ENCODE measurements around the gene COL5A1. TPM values are rescaled to one million over a fixed set of nuclear protein-coding genes. Genes with fewer than 3 reads are reported as not detected.
"Not testable (repeated sequence)": the region's sequence is repeated elsewhere in the genome, so short reads cannot be mapped to it uniquely, and the experiment has no call there.

The COL5A1 gene
- total RNA-seq, 5 donors from 2014 or later (not counting 1 experiment from before 2014, with no cell fraction given), result 0.18 to 2.3 (median 1.7) TPM

DNA sequence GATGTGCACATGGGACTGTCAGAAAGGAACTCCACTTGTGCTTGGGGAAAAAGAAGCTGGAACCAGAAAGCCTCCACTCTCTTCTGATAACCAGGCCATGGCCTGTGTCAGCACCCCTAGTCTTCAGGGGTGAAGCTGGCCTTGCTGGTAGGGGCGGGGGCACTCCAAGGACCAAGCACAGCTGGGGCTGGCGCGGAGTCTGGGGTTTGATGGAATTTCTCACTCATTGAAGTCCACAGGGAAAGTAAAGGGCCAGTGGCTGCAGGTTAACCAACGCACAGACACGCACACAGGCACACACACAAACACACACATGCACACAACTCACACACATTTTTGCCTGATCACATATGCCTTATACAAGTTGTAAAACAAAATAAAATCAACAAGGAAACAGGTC is 1.6 kb upstream of the COL5A1 start:
- Mint-ChIP-seq H3K4me3 (peak overlapping the region in 1 of 3 donors; percentile 48), H3K9me3 (no peaks in the 10 kb centered on the region), H3K4me1 (peaks cover 0 to 3% (median 2%) of the 10 kb centered on the region in 3 donors), H3K27me3 (peaks cover 17 to 32% of the 10 kb centered on the region in 2 donors), H3K36me3 (no peaks in the 10 kb centered on the region), H3K27ac (no peak overlapping the region)
- POLR2A ChIA-PET, result no interaction called here
- DNase-seq (no peak), ATAC-seq (replicated peaks in 1 of 4) (no peak)
- Histone ChIP-seq H3K9me3 (no peaks in the 10 kb centered on the region), H3K4me3 (ENCODE audit: control insufficient read depth in 1 of 2, extremely low read depth in 1 of 2, low read length in 1 of 2) (no peak overlapping the region), H3K27ac (ENCODE audit: low read length) (no peak overlapping the region), H3K4me1 (ENCODE audit: control insufficient read depth in 1 of 2, extremely low read depth in 1 of 2, insufficient read depth in 2 of 2, low read length in 2 of 2) (peaks cover 0 to 4% of the 10 kb centered on the region in 2 experiments), H3K36me3 (ENCODE audit: control insufficient read depth in 2 of 2, extremely low read depth in 1 of 2, insufficient read depth in 1 of 2, low read length in 1 of 2) (no peaks in the 10 kb centered on the region), H3K27me3 (replicated peaks in 1 of 2; ENCODE audit: control insufficient read depth in 2 of 2, extremely low read depth in 1 of 2, insufficient read depth in 2 of 2, low read length in 1 of 2) (peaks cover 0 to 40% of the 10 kb centered on the region in 2 experiments)
- CTCF ChIA-PET, result no interaction called here
- WGBS (ENCODE audit: insufficient coverage), result 94% methylated on average over 2 of the region's 5 CpGs

- 84% methylated on average over 8 of the region's 14 CpGs for WGBS (ENCODE audit: insufficient coverage)
- CTCF ChIA-PET, result no interaction called here
These were observed 964 bp upstream of the COL5A1 start for GRCh38 chr9:134640506-134641172.

DNA sequence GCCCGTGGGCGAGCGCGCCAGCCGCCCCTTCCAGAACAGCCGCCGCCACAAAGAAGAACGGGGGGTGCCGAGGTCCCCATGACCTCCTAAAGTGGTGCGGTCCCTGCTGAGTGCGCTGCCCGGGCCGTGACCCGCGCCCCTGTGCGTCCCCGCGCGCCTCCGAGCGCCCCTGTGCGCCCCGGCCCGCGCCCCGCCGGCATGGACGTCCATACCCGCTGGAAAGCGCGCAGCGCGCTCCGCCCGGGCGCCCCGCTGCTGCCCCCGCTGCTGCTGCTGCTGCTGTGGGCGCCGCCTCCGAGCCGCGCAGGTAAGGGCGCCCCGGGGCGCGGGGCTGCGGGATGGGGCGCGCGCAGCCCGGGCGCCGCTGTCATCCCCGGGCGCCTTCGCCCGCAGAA is 384 bp downstream of the COL5A1 start:
- ChIA-PET POLR2A (no interaction called here), CTCF (no interaction called here)
- Mint-ChIP-seq H3K9me3 (no peaks in the 10 kb centered on the region), H3K27me3 (peaks cover 17 to 32% of the 10 kb centered on the region in 2 donors), H3K4me1 (peaks cover 0 to 3% (median 2%) of the 10 kb centered on the region in 3 donors), H3K36me3 (no peaks in the 10 kb centered on the region), H3K4me3 (peak overlapping the region in 1 of 3 donors; percentile 48), H3K27ac (no peak overlapping the region)
- Histone ChIP-seq H3K27ac (ENCODE audit: low read length) (no peak overlapping the region), H3K9me3 (no peaks in the 10 kb centered on the region), H3K27me3 (replicated peaks in 1 of 2; ENCODE audit: control insufficient read depth in 2 of 2, extremely low read depth in 1 of 2, insufficient read depth in 2 of 2, low read length in 1 of 2) (peaks cover 0 to 43% of the 10 kb centered on the region in 2 experiments), H3K4me3 (ENCODE audit: control insufficient read depth in 1 of 2, extremely low read depth in 1 of 2, low read length in 1 of 2) (peak overlapping the region in 1 of 2 donors; percentile 29), H3K36me3 (ENCODE audit: control insufficient read depth in 2 of 2, extremely low read depth in 1 of 2, insufficient read depth in 1 of 2, low read length in 1 of 2) (no peaks in the 10 kb centered on the region), H3K4me1 (ENCODE audit: control insufficient read depth in 1 of 2, extremely low read depth in 1 of 2, insufficient read depth in 2 of 2, low read length in 2 of 2) (peaks cover 0 to 4% of the 10 kb centered on the region in 2 experiments)
- ATAC-seq (replicated peaks in 1 of 4), result peak; percentile 21 to 42 (median 28)
- no peak for DNase-seq
- WGBS (ENCODE audit: insufficient coverage), result 2% methylated on average over 58 of the region's 58 CpGs

More at GRCh38 chr9:134640506-134641172, 964 bp upstream of the COL5A1 start:
- Histone ChIP-seq H3K4me1 (ENCODE audit: control insufficient read depth in 1 of 2, extremely low read depth in 1 of 2, insufficient read depth in 2 of 2, low read length in 2 of 2) (peaks cover 0 to 4% of the 10 kb centered on the region in 2 experiments), H3K27ac (ENCODE audit: low read length) (no peak overlapping the region), H3K27me3 (replicated peaks in 1 of 2; ENCODE audit: control insufficient read depth in 2 of 2, extremely low read depth in 1 of 2, insufficient read depth in 2 of 2, low read length in 1 of 2) (peaks cover 0 to 44% of the 10 kb centered on the region in 2 experiments), H3K4me3 (ENCODE audit: control insufficient read depth in 1 of 2, extremely low read depth in 1 of 2, low read length in 1 of 2) (peak overlapping the region in 1 of 2 donors; percentile 2), H3K36me3 (ENCODE audit: control insufficient read depth in 2 of 2, extremely low read depth in 1 of 2, insufficient read depth in 1 of 2, low read length in 1 of 2) (no peaks in the 10 kb centered on the region), H3K9me3 (no peaks in the 10 kb centered on the region)
- H3K9me3 Mint-ChIP-seq, result no peaks in the 10 kb centered on the region
- ATAC-seq (replicated peaks in 1 of 4) (no peak), DNase-seq (no peak)
- H3K36me3 Mint-ChIP-seq, result no peaks in the 10 kb centered on the region
- H3K4me1 Mint-ChIP-seq, result peaks cover 0 to 3% (median 2%) of the 10 kb centered on the region in 3 donors
- POLR2A ChIA-PET, result no interaction called here
- H3K27me3 Mint-ChIP-seq, result peaks cover 17 to 32% of the 10 kb centered on the region in 2 donors
- H3K27ac Mint-ChIP-seq, result no peak overlapping the region
- H3K4me3 Mint-ChIP-seq, result peak overlapping the region in 1 of 3 donors; percentile 48

DNA sequence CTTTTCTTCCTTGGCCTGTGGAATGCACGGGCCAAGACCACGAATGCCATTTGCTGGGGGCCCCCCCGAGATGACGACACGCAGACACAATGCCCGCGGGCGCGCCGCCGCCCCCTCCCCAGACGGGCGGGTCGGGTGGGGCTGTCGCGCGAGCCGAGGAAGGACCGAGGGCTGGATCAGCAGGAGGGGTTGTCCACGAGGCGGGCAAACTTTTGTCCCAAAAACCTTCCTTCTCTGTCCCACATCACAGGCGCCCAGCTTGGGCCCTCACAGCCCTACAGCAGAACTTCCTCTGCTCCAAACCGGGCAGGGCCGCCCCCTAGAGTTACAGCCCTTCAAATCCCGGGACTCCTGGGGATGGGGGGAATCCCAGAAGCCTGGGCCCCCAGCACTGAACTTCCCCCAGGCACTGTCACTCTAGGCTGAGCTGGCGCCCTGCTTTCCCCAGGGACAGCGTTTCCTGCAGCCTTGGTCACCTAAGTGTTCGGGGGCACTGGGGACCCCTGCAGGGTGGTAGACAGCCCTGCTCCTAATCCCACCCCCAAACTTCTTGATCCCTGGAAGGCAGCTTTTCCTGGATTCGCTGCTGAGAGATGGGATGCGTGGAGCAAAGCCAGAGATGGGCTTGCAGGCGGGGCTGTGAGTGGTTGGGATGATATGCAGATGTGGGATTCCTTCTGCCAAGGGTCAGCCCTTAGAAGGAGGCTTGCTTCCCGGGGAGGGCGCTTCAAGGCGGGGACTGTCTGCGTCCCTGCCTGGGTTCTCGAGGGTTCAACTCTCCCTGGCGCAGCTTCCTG is 980 bp downstream of the COL5A1 start:
- no peaks in the 10 kb centered on the region for H3K9me3 ChIP-seq
- peaks cover 0 to 4% of the 10 kb centered on the region in 2 experiments for H3K4me1 ChIP-seq (ENCODE audit: control insufficient read depth in 1 of 2, extremely low read depth in 1 of 2, insufficient read depth in 2 of 2, low read length in 2 of 2)
- H3K27me3 ChIP-seq (replicated peaks in 1 of 2; ENCODE audit: control insufficient read depth in 2 of 2, extremely low read depth in 1 of 2, insufficient read depth in 2 of 2, low read length in 1 of 2), result peaks cover 0 to 43% of the 10 kb centered on the region in 2 experiments
- no peak for DNase-seq
- Mint-ChIP-seq H3K27me3 (peaks cover 17 to 33% of the 10 kb centered on the region in 2 donors), H3K9me3 (no peaks in the 10 kb centered on the region), H3K36me3 (no peaks in the 10 kb centered on the region), H3K4me1 (peaks cover 0 to 3% (median 2%) of the 10 kb centered on the region in 3 donors), H3K4me3 (peak overlapping the region; percentile 36 to 50 (median 38)), H3K27ac (peak overlapping the region in 1 of 2 donors; percentile 31)
- H3K27ac ChIP-seq (ENCODE audit: low read length), result no peak overlapping the region
- ATAC-seq (replicated peaks in 1 of 4), result no peak
- peak overlapping the region in 1 of 2 donors; percentile 4 for H3K4me3 ChIP-seq (ENCODE audit: control insufficient read depth in 1 of 2, extremely low read depth in 1 of 2, low read length in 1 of 2)
- ChIA-PET POLR2A (no interaction called here), CTCF (no interaction called here)
- no peaks in the 10 kb centered on the region for H3K36me3 ChIP-seq (ENCODE audit: control insufficient read depth in 2 of 2, extremely low read depth in 1 of 2, insufficient read depth in 1 of 2, low read length in 1 of 2)
- WGBS (ENCODE audit: insufficient coverage), result 24% methylated on average over 32 of the region's 37 CpGs

DNA sequence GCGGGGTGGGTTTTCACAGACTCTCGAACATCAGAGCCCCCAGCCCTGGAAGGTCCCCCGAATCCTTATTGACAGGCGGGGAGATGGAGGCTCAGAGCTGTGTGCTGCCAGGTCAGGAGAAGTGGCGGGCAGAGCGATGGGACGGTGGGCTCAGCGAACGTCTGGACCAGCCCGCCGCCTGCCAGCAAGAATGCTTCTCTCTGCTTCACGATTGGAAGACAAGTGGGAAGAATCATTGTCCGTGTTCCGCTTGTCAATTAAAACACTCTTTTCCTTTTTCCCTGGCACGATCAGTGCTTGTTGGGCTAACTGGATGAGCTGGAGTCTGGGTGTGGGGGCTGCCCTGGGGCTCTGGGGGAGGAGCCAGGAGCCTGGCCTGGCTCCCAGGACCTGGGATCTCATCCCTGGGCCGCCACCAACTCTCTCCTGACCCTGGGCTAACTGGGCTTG is 1.6 kb downstream of the COL5A1 start:
- Histone ChIP-seq H3K4me1 (ENCODE audit: control insufficient read depth in 1 of 2, extremely low read depth in 1 of 2, insufficient read depth in 2 of 2, low read length in 2 of 2) (peaks cover 0 to 4% of the 10 kb centered on the region in 2 experiments), H3K27ac (ENCODE audit: low read length) (no peak overlapping the region), H3K27me3 (replicated peaks in 1 of 2; ENCODE audit: control insufficient read depth in 2 of 2, extremely low read depth in 1 of 2, insufficient read depth in 2 of 2, low read length in 1 of 2) (peaks cover 0 to 42% of the 10 kb centered on the region in 2 experiments), H3K9me3 (no peaks in the 10 kb centered on the region), H3K36me3 (ENCODE audit: control insufficient read depth in 2 of 2, extremely low read depth in 1 of 2, insufficient read depth in 1 of 2, low read length in 1 of 2) (no peaks in the 10 kb centered on the region), H3K4me3 (ENCODE audit: control insufficient read depth in 1 of 2, extremely low read depth in 1 of 2, low read length in 1 of 2) (no peak overlapping the region)
- H3K9me3 Mint-ChIP-seq, result no peaks in the 10 kb centered on the region
- 83% methylated on average over 5 of the region's 16 CpGs for WGBS (ENCODE audit: insufficient coverage)
- H3K36me3 Mint-ChIP-seq, result no peaks in the 10 kb centered on the region
- no peak for DNase-seq
- no peak for ATAC-seq (replicated peaks in 1 of 4)
- H3K4me3 Mint-ChIP-seq, result peak overlapping the region in 1 of 3 donors; percentile 38
- H3K4me1 Mint-ChIP-seq, result peaks cover 0 to 3% (median 2%) of the 10 kb centered on the region in 3 donors
- ChIA-PET POLR2A (no interaction called here), CTCF (no interaction called here)
- peaks cover 17 to 33% of the 10 kb centered on the region in 2 donors for H3K27me3 Mint-ChIP-seq
- no peak overlapping the region for H3K27ac Mint-ChIP-seq

GRCh38 chr9:134644401-134644724 is 2.8 kb downstream of the COL5A1 start:
- ATAC-seq (replicated peaks in 1 of 4); POLR2A ChIA-PET; CTCF ChIA-PET: not testable (repeated sequence)

More at GRCh38 chr9:134644401-134644724, 2.8 kb downstream of the COL5A1 start:
- not testable (repeated sequence) for H3K36me3 Mint-ChIP-seq; H3K36me3 ChIP-seq (ENCODE audit: control insufficient read depth in 2 of 2, extremely low read depth in 1 of 2, insufficient read depth in 1 of 2, low read length in 1 of 2); H3K9me3 Mint-ChIP-seq; H3K27ac Mint-ChIP-seq; H3K4me3 ChIP-seq (ENCODE audit: control insufficient read depth in 1 of 2, extremely low read depth in 1 of 2, low read length in 1 of 2); H3K9me3 ChIP-seq; H3K4me1 Mint-ChIP-seq; H3K4me1 ChIP-seq (ENCODE audit: control insufficient read depth in 1 of 2, extremely low read depth in 1 of 2, insufficient read depth in 2 of 2, low read length in 2 of 2); H3K4me3 Mint-ChIP-seq; DNase-seq; H3K27ac ChIP-seq (ENCODE audit: low read length)
- WGBS (ENCODE audit: insufficient coverage), result 100% methylated on average over 1 of the region's 14 CpGs
- H3K27me3 Mint-ChIP-seq, result peaks cover 17 to 26% of the 10 kb centered on the region in 2 donors
- H3K27me3 ChIP-seq (replicated peaks in 1 of 2; ENCODE audit: control insufficient read depth in 2 of 2, extremely low read depth in 1 of 2, insufficient read depth in 2 of 2, low read length in 1 of 2), result peaks cover 0 to 35% of the 10 kb centered on the region in 2 experiments

All from T-cell (primary cell).